GM23248 (cell line): Measurements from ENCODE around the gene LRPAP1.

Experiments
- EZH2 ChIP-seq: fragments of 200-600 bp; sonication (generic); IDR thresholded peaks from 2 replicates; pipeline ENCODE4 v1.6.1; 2018; ENCODE audit warnings: antibody characterized with exemption, mild to moderate bottlenecking; ENCODE audit not compliant: insufficient read depth, poor library complexity, severe bottlenecking
- EZH2phosphoT487 ChIP-seq: fragments of 200-600 bp; sonication (generic); IDR thresholded peaks from 2 replicates; pipeline ENCODE4 v1.6.1; 2018; ENCODE audit warnings: antibody characterized with exemption, moderate library complexity, mild to moderate bottlenecking, low read depth; ENCODE audit not compliant: insufficient read depth

- TF ChIP-seq EZH2phosphoT487 (no peak), EZH2 (no peak)
Measured at GRCh38 chr4:3529363-3529762, 2.9 kb downstream of the LRPAP1 start.
